WTC11 (cell line): Measurements from ENCODE around the gene ADGB.

Source experiments
- ESRRA ChIP-seq: sonication (generic); formaldehyde crosslinking; IDR thresholded peaks from 2 replicates; pipeline ENCODE4 v1.8.1; 2022; ENCODE audit warnings: mild to moderate bottlenecking, missing genetic modification reagents, borderline replicate concordance
- TEAD4 ChIP-seq: sonication (generic); formaldehyde crosslinking; IDR thresholded peaks from 2 replicates; pipeline ENCODE4 v1.8.0; 2022; ENCODE audit warnings: mild to moderate bottlenecking, missing genetic modification reagents
- TF ChIP-seq, protein P1 (sequence below): sonication (generic); formaldehyde crosslinking; IDR thresholded peaks from 2 replicates; pipeline ENCODE4 v1.8.0; 2022; ENCODE audit warnings: mild to moderate bottlenecking, missing genetic modification reagents

DNA sequence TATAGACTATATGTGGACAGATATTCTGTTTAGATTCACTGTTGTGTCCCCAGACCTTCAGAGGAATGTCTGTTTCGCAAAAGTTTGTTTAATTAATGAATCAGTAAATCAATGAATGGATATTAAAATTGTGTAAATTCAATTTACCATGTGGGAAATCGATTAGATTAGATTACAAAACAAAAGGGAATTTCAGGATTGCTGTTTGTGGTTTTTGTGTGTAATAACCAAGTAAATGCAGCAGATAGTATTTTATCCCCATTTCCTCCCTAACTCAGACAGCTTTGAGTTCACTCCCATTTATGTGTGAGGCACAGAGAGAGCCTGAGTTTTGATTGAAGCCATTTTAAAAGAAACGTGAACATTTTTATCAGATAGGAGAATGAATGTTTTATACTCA is 214.8 kb downstream of the ADGB start:
- TF ChIP-seq ESRRA (CRISPR knock-in tag): no peak
- TF ChIP-seq, protein P1, sequence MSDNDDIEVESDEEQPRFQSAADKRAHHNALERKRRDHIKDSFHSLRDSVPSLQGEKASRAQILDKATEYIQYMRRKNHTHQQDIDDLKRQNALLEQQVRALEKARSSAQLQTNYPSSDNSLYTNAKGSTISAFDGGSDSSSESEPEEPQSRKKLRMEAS (CRISPR knock-in tag): no peak
- no peak for TF ChIP-seq TEAD4 (CRISPR knock-in tag)
